ENCODE results near the gene ODAD4. TPM values are rescaled to one million over a fixed set of nuclear protein-coding genes. Genes with fewer than 3 reads are reported as not detected.

The ODAD4 gene
- total and polyA plus RNA-seq, 4 donors: 0.07 to 1.0 (median 0.23) TPM

- Histone ChIP-seq H3K36me3 (ENCODE audit: control insufficient read depth in 4 of 4, insufficient read depth in 3 of 4, low read depth in 1 of 4, low read length in 3 of 4) (no peaks in the 10 kb centered on the region), H3K4me1 (ENCODE audit: control insufficient read depth in 4 of 4, insufficient read depth in 4 of 4, low read length in 3 of 4) (peaks cover 2 to 21% (median 15%) of the 10 kb centered on the region in 4 donors), H3K9ac (ENCODE audit: low read depth in 1 of 2, low read length in 2 of 2) (no peak overlapping the region), H3K27me3 (ENCODE audit: control insufficient read depth in 4 of 4, insufficient read depth in 4 of 4, low read length in 3 of 4) (no peaks in the 10 kb centered on the region), H3K4me3 (ENCODE audit: low read depth in 1 of 3, low read length in 3 of 3) (no peak overlapping the region), H3K9me3 (ENCODE audit: control insufficient read depth in 4 of 4, low read length in 3 of 4) (no peaks in the 10 kb centered on the region), H3K27ac (ENCODE audit: low read depth in 1 of 2, low read length in 2 of 2) (no peak overlapping the region)
- no peak for DNase-seq (ENCODE audit: low spot score)
- TF ChIP-seq, protein P1, sequence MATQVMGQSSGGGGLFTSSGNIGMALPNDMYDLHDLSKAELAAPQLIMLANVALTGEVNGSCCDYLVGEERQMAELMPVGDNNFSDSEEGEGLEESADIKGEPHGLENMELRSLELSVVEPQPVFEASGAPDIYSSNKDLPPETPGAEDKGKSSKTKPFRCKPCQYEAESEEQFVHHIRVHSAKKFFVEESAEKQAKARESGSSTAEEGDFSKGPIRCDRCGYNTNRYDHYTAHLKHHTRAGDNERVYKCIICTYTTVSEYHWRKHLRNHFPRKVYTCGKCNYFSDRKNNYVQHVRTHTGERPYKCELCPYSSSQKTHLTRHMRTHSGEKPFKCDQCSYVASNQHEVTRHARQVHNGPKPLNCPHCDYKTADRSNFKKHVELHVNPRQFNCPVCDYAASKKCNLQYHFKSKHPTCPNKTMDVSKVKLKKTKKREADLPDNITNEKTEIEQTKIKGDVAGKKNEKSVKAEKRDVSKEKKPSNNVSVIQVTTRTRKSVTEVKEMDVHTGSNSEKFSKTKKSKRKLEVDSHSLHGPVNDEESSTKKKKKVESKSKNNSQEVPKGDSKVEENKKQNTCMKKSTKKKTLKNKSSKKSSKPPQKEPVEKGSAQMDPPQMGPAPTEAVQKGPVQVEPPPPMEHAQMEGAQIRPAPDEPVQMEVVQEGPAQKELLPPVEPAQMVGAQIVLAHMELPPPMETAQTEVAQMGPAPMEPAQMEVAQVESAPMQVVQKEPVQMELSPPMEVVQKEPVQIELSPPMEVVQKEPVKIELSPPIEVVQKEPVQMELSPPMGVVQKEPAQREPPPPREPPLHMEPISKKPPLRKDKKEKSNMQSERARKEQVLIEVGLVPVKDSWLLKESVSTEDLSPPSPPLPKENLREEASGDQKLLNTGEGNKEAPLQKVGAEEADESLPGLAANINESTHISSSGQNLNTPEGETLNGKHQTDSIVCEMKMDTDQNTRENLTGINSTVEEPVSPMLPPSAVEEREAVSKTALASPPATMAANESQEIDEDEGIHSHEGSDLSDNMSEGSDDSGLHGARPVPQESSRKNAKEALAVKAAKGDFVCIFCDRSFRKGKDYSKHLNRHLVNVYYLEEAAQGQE (IDR thresholded peaks at IDR 0.05): no peak
- no peak for TF ChIP-seq RAD21 (IDR thresholded peaks at IDR 0.05)
- TF ChIP-seq SP1 (IDR thresholded peaks at IDR 0.05): no peak
- TF ChIP-seq YY1 (IDR thresholded peaks at IDR 0.05): no peak
- no peak for TF ChIP-seq FOXA1 (IDR thresholded peaks at IDR 0.05)
- TF ChIP-seq GABPA (IDR thresholded peaks at IDR 0.05 in 1 of 2, conservative IDR thresholded peaks at IDR 0.05 in 1 of 2): no peak
- TF ChIP-seq, protein P2, sequence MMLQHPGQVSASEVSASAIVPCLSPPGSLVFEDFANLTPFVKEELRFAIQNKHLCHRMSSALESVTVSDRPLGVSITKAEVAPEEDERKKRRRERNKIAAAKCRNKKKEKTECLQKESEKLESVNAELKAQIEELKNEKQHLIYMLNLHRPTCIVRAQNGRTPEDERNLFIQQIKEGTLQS (IDR thresholded peaks at IDR 0.05): no peak
- no peak for TF ChIP-seq HNF4A (conservative IDR thresholded peaks at IDR 0.05)
- TF ChIP-seq, protein P3, sequence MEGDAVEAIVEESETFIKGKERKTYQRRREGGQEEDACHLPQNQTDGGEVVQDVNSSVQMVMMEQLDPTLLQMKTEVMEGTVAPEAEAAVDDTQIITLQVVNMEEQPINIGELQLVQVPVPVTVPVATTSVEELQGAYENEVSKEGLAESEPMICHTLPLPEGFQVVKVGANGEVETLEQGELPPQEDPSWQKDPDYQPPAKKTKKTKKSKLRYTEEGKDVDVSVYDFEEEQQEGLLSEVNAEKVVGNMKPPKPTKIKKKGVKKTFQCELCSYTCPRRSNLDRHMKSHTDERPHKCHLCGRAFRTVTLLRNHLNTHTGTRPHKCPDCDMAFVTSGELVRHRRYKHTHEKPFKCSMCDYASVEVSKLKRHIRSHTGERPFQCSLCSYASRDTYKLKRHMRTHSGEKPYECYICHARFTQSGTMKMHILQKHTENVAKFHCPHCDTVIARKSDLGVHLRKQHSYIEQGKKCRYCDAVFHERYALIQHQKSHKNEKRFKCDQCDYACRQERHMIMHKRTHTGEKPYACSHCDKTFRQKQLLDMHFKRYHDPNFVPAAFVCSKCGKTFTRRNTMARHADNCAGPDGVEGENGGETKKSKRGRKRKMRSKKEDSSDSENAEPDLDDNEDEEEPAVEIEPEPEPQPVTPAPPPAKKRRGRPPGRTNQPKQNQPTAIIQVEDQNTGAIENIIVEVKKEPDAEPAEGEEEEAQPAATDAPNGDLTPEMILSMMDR (IDR thresholded peaks at IDR 0.05; ENCODE audit: low read depth, low read length, missing input control): no peak
- no peak for TF ChIP-seq MAX (IDR thresholded peaks at IDR 0.05)
- 98% methylated on average over 6 of the region's 6 CpGs for WGBS
Measured at GRCh38 chr17:41935641-41936040, 5.2 kb downstream of the ODAD4 start.

- Histone ChIP-seq H3K4me1 (ENCODE audit: control insufficient read depth in 4 of 4, insufficient read depth in 4 of 4, low read length in 3 of 4) (peaks cover 2 to 26% (median 17%) of the 10 kb centered on the region in 4 donors), H3K27me3 (ENCODE audit: control insufficient read depth in 4 of 4, insufficient read depth in 4 of 4, low read length in 3 of 4) (no peaks in the 10 kb centered on the region), H3K9me3 (ENCODE audit: control insufficient read depth in 4 of 4, low read length in 3 of 4) (no peaks in the 10 kb centered on the region), H3K27ac (ENCODE audit: low read depth in 1 of 2, low read length in 2 of 2) (peak overlapping the region; percentile 79 to 89), H3K4me3 (ENCODE audit: low read depth in 1 of 3, low read length in 3 of 3) (no peak overlapping the region), H3K9ac (ENCODE audit: low read depth in 1 of 2, low read length in 2 of 2) (peak overlapping the region in 1 of 2 donors; percentile 11), H3K36me3 (ENCODE audit: control insufficient read depth in 4 of 4, insufficient read depth in 3 of 4, low read depth in 1 of 4, low read length in 3 of 4) (no peaks in the 10 kb centered on the region)
- WGBS: 74% methylated on average over 19 of the region's 19 CpGs
- peak; percentile 76 for DNase-seq (ENCODE audit: low spot score)
- TF ChIP-seq, protein P1 (IDR thresholded peaks at IDR 0.05): peak; percentile 26
- TF ChIP-seq FOXA1 (IDR thresholded peaks at IDR 0.05): peak; percentile 69
- TF ChIP-seq ZBTB33 (IDR thresholded peaks at IDR 0.05): no peak
- no peak for TF ChIP-seq HNF4G (IDR thresholded peaks at IDR 0.05)
- TF ChIP-seq SP1 (IDR thresholded peaks at IDR 0.05): peak; percentile 73
- TF ChIP-seq GABPA (IDR thresholded peaks at IDR 0.05 in 1 of 2, conservative IDR thresholded peaks at IDR 0.05 in 1 of 2): peak in 1 of 2 donors; percentile 53
- TF ChIP-seq, protein P2 (IDR thresholded peaks at IDR 0.05): no peak
- peak; percentile 32 to 40 for TF ChIP-seq RAD21 (IDR thresholded peaks at IDR 0.05)
- TF ChIP-seq NR2F2 (IDR thresholded peaks at IDR 0.05): no peak
- no peak for TF ChIP-seq MAX (IDR thresholded peaks at IDR 0.05)
- peak; percentile 96 to 98 for TF ChIP-seq RXRA (IDR thresholded peaks at IDR 0.05)
- peak in 1 of 2 donors; percentile 28 for TF ChIP-seq JUND (IDR thresholded peaks at IDR 0.05)
Measured at GRCh38 chr17:41937970-41938954, 7.8 kb downstream of the ODAD4 start.

Data from liver (tissue), 9 donors.